Naive thymus-derived CD4-positive, alpha-beta T cell (primary cell): ENCODE results near the gene TELO2. TPM values are rescaled to one million over a fixed set of nuclear protein-coding genes. Genes with fewer than 3 reads are reported as not detected.
A peak's percentile ranks its signal among the peaks of the same experiment; 100 is the strongest.

Experiments
- ATAC-seq: fragments of 150-1000 bp; cut with Tn5 transposase; 2 replicates; pipeline ENCODE4 v1.10.0; 2021; ENCODE audit warnings: mild to moderate bottlenecking, moderate library complexity
- CTCF ChIA-PET: fragments of 350-600 bp; sonication (Branson Sonifier 250); formaldehyde crosslinking; loops from one replicate; lab custom pipeline; 2021; ENCODE audit warnings: antibody characterized with exemption; lab: Charles Lee
- POLR2A ChIA-PET: fragments of 350-600 bp; sonication (Branson Sonifier 250); formaldehyde crosslinking; loops from one replicate; lab custom pipeline; 2021; ENCODE audit warnings: antibody characterized with exemption, inconsistent platforms; lab: Charles Lee
- DNase-seq, 9 donors: peaks; one replicate each; pipeline versions ENCODE4 v3.0.0 to v3.0.0-alpha.2; 2020 to 2022; ENCODE audit warnings: mixed read lengths in 1 of 9
- H3K27ac ChIP-seq: one replicate; pipeline ENCODE4 v1.7.0; 2013; ENCODE audit warnings: mild to moderate bottlenecking, low read depth, low read length, moderate library complexity
- H3K27me3 ChIP-seq, 2 donors: one replicate each; pipeline ENCODE4 v1.7.0; 2013; ENCODE audit warnings: low read length in 2 of 2, mild to moderate bottlenecking in 2 of 2, moderate library complexity in 2 of 2; ENCODE audit not compliant: control insufficient read depth in 2 of 2, insufficient read depth in 2 of 2
- H3K36me3 ChIP-seq, 3 experiments: 1 replicate in 2 of 3; 2 replicates in 1 of 3; pipeline ENCODE4 v1.7.0; 2013; ENCODE audit warnings: low read length in 3 of 3, mild to moderate bottlenecking in 3 of 3, moderate library complexity in 1 of 3; ENCODE audit not compliant: insufficient read depth in 3 of 3, control insufficient read depth in 2 of 3
- H3K4me1 ChIP-seq, 2 donors: one replicate each; pipeline ENCODE4 v1.7.0; 2013; ENCODE audit warnings: low read length in 2 of 2, mild to moderate bottlenecking in 2 of 2, moderate library complexity in 1 of 2; ENCODE audit not compliant: control insufficient read depth in 2 of 2, insufficient read depth in 2 of 2
- H3K4me3 ChIP-seq: 2 replicates; pipeline ENCODE4 v1.7.0; 2013; ENCODE audit warnings: mild to moderate bottlenecking, low read length
- H3K9me3 ChIP-seq, 3 experiments: 1 replicate in 2 of 3; 2 replicates in 1 of 3; pipeline ENCODE4 v1.7.0; 2013; ENCODE audit warnings: low read length in 3 of 3; ENCODE audit not compliant: control insufficient read depth in 2 of 3
- H3K27ac Mint-ChIP-seq, 9 donors: one replicate each; pipeline ENCODE4 v1.8.0; 2020 to 2022; ENCODE audit warnings: mixed read lengths in 9 of 9, mild to moderate bottlenecking in 8 of 9, moderate library complexity in 5 of 9, inconsistent platforms in 2 of 9
- H3K27me3 Mint-ChIP-seq, 5 donors: one replicate each; pipeline ENCODE4 v1.8.0; 2021 to 2022; ENCODE audit warnings: mixed read lengths in 5 of 5, mild to moderate bottlenecking in 1 of 5
- H3K36me3 Mint-ChIP-seq, 5 donors: one replicate each; pipeline ENCODE4 v1.8.0; 2020 to 2022; ENCODE audit warnings: mixed read lengths in 5 of 5, mild to moderate bottlenecking in 3 of 5, inconsistent platforms in 1 of 5
- H3K4me1 Mint-ChIP-seq, 7 donors: one replicate each; pipeline ENCODE4 v1.8.0; 2020 to 2022; ENCODE audit warnings: mixed read lengths in 7 of 7, mild to moderate bottlenecking in 3 of 7, inconsistent platforms in 1 of 7
- H3K4me3 Mint-ChIP-seq, 10 donors: one replicate each; pipeline ENCODE4 v1.8.0; 2020 to 2022; ENCODE audit warnings: mild to moderate bottlenecking in 10 of 10, mixed read lengths in 10 of 10, moderate library complexity in 6 of 10, inconsistent platforms in 2 of 10
- H3K9me3 Mint-ChIP-seq, 11 donors: one replicate each; pipeline ENCODE4 v1.8.0; 2020 to 2022; ENCODE audit warnings: mixed read lengths in 11 of 11, mild to moderate bottlenecking in 4 of 11, inconsistent platforms in 1 of 11, moderate library complexity in 1 of 11
- intact Hi-C, 2 donors: fragments of 100-400 bp; cut with micrococcal nuclease; formaldehyde crosslinking; loops; one replicate each; pipeline ENCODE4 v1.15.1; 2023
- polyA plus RNA-seq, 2 donors: library from polyadenylated mRNA; unstranded; fragments of 300-500 nt; fragmentation: Illumina TruSeq; gene quantifications; one replicate each; pipeline ENCODE4 v1.2.3, GENCODE V29; 2021
- total RNA-seq, 6 experiments: library from RNA in 5 of 6; stranded (reverse) in 5 of 6; gene quantifications; 1 replicate in 5 of 6; 2 replicates in 1 of 6; pipeline ENCODE4 v1.2.3 and lab custom pipeline; 2021 to 2026

TELO2 gene
- total and polyA plus RNA-seq, 7 experiments from 2014 or later = 10.5 to 58.9 (median 50.2) TPM

DNA sequence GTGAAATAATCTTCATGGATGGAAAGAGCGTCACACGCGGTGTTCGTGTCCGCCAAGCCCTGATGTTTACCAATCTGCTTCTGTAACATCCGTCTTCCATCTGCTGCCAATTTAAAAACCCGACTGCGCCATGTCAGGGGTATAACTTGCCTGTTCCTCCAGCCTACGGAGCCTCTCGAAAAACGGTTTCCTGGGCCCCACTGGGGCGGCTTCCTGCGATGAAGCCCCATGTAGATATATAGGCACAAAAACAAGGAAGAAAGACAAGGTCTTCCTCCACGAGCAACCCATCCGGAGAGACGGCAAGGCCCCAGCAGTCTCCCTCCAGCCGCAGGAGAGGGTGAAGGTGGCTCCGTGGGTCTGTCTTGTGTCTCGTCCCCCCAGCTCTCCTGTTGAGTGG, 4.5 kb upstream of the TELO2 start, which contains the start of gene PTX4:
PTX4 (minus strand) TSS at position 326 of the 400 bp plus-strand sequence; CDS start at position 291, 35 bp downstream.
- Histone ChIP-seq H3K36me3 (peaks cover 0 to 4% (median 0%) of the 10 kb centered on the region in 3 experiments), H3K4me3 (no peak within 1 kb of the TSS), H3K27me3 (no peaks in the 10 kb centered on the region), H3K27ac (no peak within 1 kb of the TSS), H3K9me3 (no peaks in the 10 kb centered on the region), H3K4me1 (peaks cover 7 to 11% of the 10 kb centered on the region in 2 donors)
- intact Hi-C loops = no loop called here
- Mint-ChIP-seq H3K4me1 (peaks cover 8 to 15% (median 10%) of the 10 kb centered on the region in 7 donors), H3K27ac (peak within 1 kb of the TSS in 1 of 9 donors; percentile 43), H3K9me3 (peaks cover 0 to 1% (median 0%) of the 10 kb centered on the region in 11 donors), H3K27me3 (no peaks in the 10 kb centered on the region), H3K4me3 (no peak within 1 kb of the TSS), H3K36me3 (peaks cover 0 to 1% (median 0%) of the 10 kb centered on the region in 5 donors)
- ATAC-seq = no peak
- CTCF ChIA-PET = interaction anchor here (0.6 to 0.7 kb wide), 2 partner anchors 126 to 364 kb away, joined by 3 read pairs; no protein-coding TSS in a partner anchor
- DNase-seq = no peak
- POLR2A ChIA-PET = no interaction called here

DNA sequence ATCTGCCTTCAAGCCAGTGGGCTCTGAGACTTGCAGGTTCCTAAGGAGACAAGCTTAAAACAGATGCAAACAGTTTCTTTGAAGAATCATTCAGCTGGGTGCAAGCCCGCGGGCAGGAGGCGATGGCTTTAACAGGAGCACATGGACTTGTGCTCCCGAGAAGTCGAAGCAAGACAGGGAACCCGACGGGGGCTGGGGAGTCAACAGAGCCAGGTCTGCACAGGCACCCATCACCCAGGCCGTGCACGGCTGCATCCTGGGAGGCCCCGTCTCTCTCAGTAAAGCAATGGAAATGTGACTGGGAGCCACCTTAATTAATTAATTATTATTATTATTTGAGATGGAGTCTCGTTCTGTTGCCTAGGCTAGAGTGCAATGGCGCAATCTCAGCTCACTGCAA, 4.1 kb upstream of the TELO2 start:
- H3K27me3 Mint-ChIP-seq = no peaks in the 10 kb centered on the region
- ChIA-PET POLR2A (no interaction called here), CTCF (interaction anchor here (0.6 to 0.9 kb wide), 2 partner anchors 94 to 126 kb away, joined by 3 read pairs; no protein-coding TSS in a partner anchor)
- H3K4me3 Mint-ChIP-seq = no peak overlapping the region
- DNase-seq = no peak
- Histone ChIP-seq H3K27ac (no peak overlapping the region), H3K36me3 (peaks cover 0 to 6% (median 0%) of the 10 kb centered on the region in 3 experiments), H3K4me1 (peaks cover 10 to 13% of the 10 kb centered on the region in 2 donors), H3K27me3 (no peaks in the 10 kb centered on the region), H3K9me3 (no peaks in the 10 kb centered on the region), H3K4me3 (no peak overlapping the region)
- no peak for ATAC-seq
- peaks cover 0 to 1% (median 0%) of the 10 kb centered on the region in 11 donors for H3K9me3 Mint-ChIP-seq
- intact Hi-C loops = no loop called here
- H3K4me1 Mint-ChIP-seq = peaks cover 9 to 18% (median 12%) of the 10 kb centered on the region in 7 donors
- H3K27ac Mint-ChIP-seq = no peak overlapping the region
- peaks cover 0 to 1% (median 0%) of the 10 kb centered on the region in 5 donors for H3K36me3 Mint-ChIP-seq

DNA sequence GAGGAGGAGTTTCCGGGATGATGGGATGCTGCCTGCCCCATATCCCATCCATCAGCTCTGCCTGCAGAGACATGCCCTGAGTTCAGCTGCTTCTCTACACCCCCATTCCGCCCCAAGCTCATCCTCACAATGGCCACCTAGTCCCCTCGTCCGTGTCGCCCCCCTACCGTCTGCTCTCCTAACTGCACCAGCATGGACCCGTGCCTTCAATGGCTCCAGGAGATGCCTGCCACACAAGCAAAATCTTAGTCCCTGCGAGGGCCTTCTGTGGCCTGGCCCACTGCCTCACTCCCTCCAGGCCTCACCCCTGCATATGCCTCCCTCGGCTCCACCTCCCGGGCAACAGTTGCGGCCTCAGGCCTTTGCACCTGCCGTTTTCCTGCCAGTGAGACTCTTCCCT, 1.8 kb upstream of the TELO2 start:
- intact Hi-C loops = loop anchor here in 1 of 2 donors (5.0 to 10.0 kb wide), 4 partner anchors 213 to 1021 kb away; partner anchors contain the start of genes ATP6V0C, MAPK8IP3, MSRB1 and TRAF7
- ATAC-seq (no peak), DNase-seq (no peak)
- no peaks in the 10 kb centered on the region for H3K27me3 ChIP-seq
- CTCF ChIA-PET = interaction anchor here (0.7 kb wide), 2 partner anchors 67 to 1023 kb away, joined by 4 to 6 read pairs; no protein-coding TSS in a partner anchor
- Mint-ChIP-seq H3K4me3 (peak overlapping the region in 2 of 10 donors; percentile 17 to 39), H3K9me3 (peaks cover 0 to 1% (median 0%) of the 10 kb centered on the region in 11 donors), H3K27me3 (no peaks in the 10 kb centered on the region), H3K4me1 (peaks cover 9 to 20% (median 12%) of the 10 kb centered on the region in 7 donors), H3K36me3 (peaks cover 0 to 1% (median 0%) of the 10 kb centered on the region in 5 donors), H3K27ac (peak overlapping the region in 7 of 9 donors; percentile 38 to 99 (median 49))
- H3K9me3 ChIP-seq = no peaks in the 10 kb centered on the region
- no peak overlapping the region for H3K4me3 ChIP-seq
- H3K36me3 ChIP-seq = peaks cover 0 to 27% (median 0%) of the 10 kb centered on the region in 3 experiments
- no peak overlapping the region for H3K27ac ChIP-seq
- peaks cover 12 to 17% of the 10 kb centered on the region in 2 donors for H3K4me1 ChIP-seq
- POLR2A ChIA-PET = interaction anchor here (0.8 to 4.4 kb wide), 3 partner anchors 42 to 51 kb away, joined by 3 to 38 read pairs (median 4); partner anchors contain the start of gene TMEM204

DNA sequence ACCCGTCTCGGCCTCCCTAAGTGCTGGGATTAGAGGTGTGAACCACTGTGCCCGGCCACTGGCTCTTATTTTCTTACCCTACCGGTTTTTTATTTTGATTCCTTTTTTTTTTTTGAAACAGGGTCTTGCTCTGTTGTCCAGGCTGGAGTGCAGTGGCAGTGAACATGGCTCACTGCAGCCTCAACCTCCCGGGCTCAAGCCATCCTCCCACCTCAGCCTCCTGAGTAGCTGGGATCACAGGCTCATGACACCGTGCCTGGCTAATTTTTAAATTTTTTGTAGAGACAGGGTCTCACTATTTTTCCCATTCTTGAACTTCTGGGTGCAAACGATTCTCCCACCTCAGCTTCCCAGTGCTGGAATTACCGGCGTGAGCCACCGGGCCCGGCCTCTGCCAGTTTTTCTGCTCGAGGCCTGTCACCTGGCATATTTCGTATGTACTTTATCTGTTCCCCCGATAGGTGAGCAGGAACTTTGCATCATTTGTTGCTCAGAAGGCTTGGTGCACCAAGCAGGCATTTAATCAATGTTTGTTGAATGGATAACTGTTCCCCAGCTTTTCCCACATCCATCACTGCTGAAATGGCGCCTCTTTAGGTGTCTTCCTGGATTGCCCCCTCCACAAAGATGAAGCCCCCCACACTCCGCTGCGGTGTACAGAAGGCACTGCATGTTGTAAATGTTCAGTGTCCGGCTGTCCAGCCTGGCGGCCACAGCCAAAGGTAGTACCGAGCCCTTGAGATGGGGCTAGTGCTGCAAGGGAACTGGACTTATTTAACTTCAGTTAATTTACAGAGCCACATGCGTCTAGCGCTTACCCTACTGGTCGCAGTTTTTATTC, 858 bp upstream of the TELO2 start:
- intact Hi-C loops = loop anchor here (2.0 to 10.0 kb wide), 6 partner anchors 40 to 1020 kb away; partner anchors contain the start of genes TMEM204 (in 2 of the 2), ATP6V0C (in 1 of the 2), CRAMP1 (in 1 of the 2) and IFT140 (in 1 of the 2)
- DNase-seq (peak in 1 of 9 donors; percentile 8), ATAC-seq (no peak)
- H3K9me3 Mint-ChIP-seq = peaks cover 0 to 1% (median 0%) of the 10 kb centered on the region in 11 donors
- Histone ChIP-seq H3K4me1 (peaks cover 12 to 17% of the 10 kb centered on the region in 2 donors), H3K4me3 (peak overlapping the region; percentile 59), H3K27me3 (no peaks in the 10 kb centered on the region), H3K9me3 (no peaks in the 10 kb centered on the region), H3K27ac (peak overlapping the region; percentile 88), H3K36me3 (peaks cover 0 to 36% (median 0%) of the 10 kb centered on the region in 3 experiments)
- H3K4me3 Mint-ChIP-seq = peak overlapping the region; percentile 83 to 99 (median 94)
- H3K27ac Mint-ChIP-seq = peak overlapping the region; percentile 97 to 100 (median 99)
- peaks cover 9 to 20% (median 12%) of the 10 kb centered on the region in 7 donors for H3K4me1 Mint-ChIP-seq
- H3K36me3 Mint-ChIP-seq = peaks cover 0 to 1% (median 0%) of the 10 kb centered on the region in 5 donors
- no peaks in the 10 kb centered on the region for H3K27me3 Mint-ChIP-seq
- CTCF ChIA-PET = interaction anchor here (0.7 to 1.3 kb wide), 2 partner anchors 42 to 290 kb away, joined by 3 to 4 read pairs; partner anchors contain the start of genes SPSB3 and TMEM204
- POLR2A ChIA-PET = interaction anchor here (0.6 to 4.4 kb wide), 15 partner anchors 15 to 436 kb away, joined by 3 to 38 read pairs (median 5); partner anchors contain the start of genes JPT2, MAPK8IP3, TMEM204 and UBE2I

DNA sequence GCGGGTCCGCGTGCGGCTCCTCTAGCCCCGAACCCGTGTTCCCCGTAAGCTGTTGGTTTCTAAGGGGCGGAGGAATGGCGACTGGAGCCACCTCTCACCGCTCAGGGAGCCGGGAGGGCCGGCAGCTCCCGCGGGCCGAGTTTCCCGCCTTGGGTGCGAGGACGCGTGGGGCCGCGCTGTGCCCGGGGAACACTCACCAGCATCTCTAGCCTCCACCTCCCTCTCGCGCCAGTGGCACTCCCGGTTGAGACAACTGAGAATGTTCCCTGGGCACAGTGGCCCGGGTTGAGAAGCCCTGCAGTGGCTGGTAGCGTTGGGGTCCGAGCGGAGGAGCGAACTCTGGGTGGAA, 560 bp downstream of the TELO2 start:
- Mint-ChIP-seq H3K9me3 (peaks cover 0 to 1% (median 0%) of the 10 kb centered on the region in 11 donors), H3K27ac (peak overlapping the region in 6 of 9 donors; percentile 62 to 97 (median 76)), H3K36me3 (peaks cover 0 to 6% (median 0%) of the 10 kb centered on the region in 5 donors), H3K27me3 (no peaks in the 10 kb centered on the region), H3K4me1 (peaks cover 9 to 20% (median 10%) of the 10 kb centered on the region in 7 donors), H3K4me3 (peak overlapping the region; percentile 80 to 99 (median 92))
- no peaks in the 10 kb centered on the region for H3K9me3 ChIP-seq
- ChIA-PET POLR2A (interaction anchor here (1.2 to 4.4 kb wide), 8 partner anchors 9 to 212 kb away, joined by 3 to 38 read pairs (median 5); partner anchors contain the start of genes JPT2, MAPK8IP3, TMEM204 and UBE2I), CTCF (no interaction called here)
- peaks cover 12 to 17% of the 10 kb centered on the region in 2 donors for H3K4me1 ChIP-seq
- peaks cover 0 to 49% (median 0%) of the 10 kb centered on the region in 3 experiments for H3K36me3 ChIP-seq
- H3K27ac ChIP-seq = peak overlapping the region; percentile 88
- DNase-seq (peak in 1 of 9 donors; percentile 10), ATAC-seq (peak; percentile 1)
- no peaks in the 10 kb centered on the region for H3K27me3 ChIP-seq
- intact Hi-C loops = loop anchor here (1.0 to 10.0 kb wide), 12 partner anchors 18 to 1019 kb away; partner anchors contain the start of genes CLCN7 (in 2 of the 2), CRAMP1 (in 2 of the 2), IFT140 (in 2 of the 2) and TMEM204 (in 2 of the 2)
- H3K4me3 ChIP-seq = peak overlapping the region; percentile 59
